IPS-NIHi7 (cell line): ENCODE measurements around the gene UNC119.

Source experiments
- DNase-seq: peaks from one replicate; pipeline ENCODE4 v3.0.0; 2012; ENCODE audit warnings: mixed read lengths; ENCODE audit errors: extremely low spot score

The UNC119 gene

GRCh38 chr17:28499364-28499664 is 53.1 kb downstream of the UNC119 start:
- no peak for DNase-seq

DNA sequence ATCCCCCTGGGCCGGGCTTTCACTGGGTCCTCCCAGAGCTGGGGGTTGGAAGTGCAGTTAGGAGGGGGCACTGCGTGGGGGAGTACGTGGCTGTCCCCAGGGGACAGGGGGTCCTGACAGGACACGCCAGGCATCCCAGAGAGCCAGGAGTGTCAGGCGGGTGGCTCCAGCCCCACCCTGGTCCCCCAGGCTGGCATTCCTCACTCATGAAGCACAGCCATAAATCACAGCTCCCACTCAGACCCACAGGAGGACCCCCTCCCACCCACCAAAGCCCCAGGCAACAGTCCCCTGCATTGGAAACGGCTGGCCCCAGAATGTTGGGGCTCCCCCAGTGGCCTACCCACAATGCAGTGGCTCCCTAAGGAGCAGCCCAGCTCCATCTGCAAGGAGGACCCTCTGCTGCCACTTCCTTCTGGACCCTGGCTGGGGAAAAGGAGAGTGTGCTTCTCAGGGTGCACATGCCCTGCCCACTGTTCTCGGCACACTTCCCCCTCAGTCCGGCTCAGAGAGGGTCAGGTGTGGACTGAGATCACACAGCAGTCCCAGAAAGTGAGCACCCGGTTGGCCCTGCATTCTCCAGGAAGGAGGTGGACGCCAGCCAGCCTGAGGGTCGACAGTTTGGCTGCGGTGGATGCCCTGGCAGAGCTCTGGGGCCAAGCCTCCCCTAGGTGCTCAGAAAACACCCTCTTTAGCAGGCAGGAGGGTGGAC is 53.6 kb downstream of the UNC119 start:
- no peak for DNase-seq

GRCh38 chr17:28497931-28498330 is 54.5 kb downstream of the UNC119 start:
- DNase-seq: peak; percentile 73
